Esophagus muscularis mucosa (tissue), 4 donors: ENCODE data around the gene FOXF1. TPM values are rescaled to one million over a fixed set of nuclear protein-coding genes. Genes with fewer than 3 reads are reported as not detected.

ENCODE experiments used
- DNase-seq: peaks from one replicate; pipeline ENCODE4 v3.0.0-alpha.2; 2017; ENCODE audit errors: extremely low spot score
- H3K27ac ChIP-seq, 4 donors: fragments of 200-600 bp; sonication (generic); replicated peaks in 1 of 4; 1 replicate in 3 of 4; 2 replicates in 1 of 4; pipeline ENCODE4 v1.5.1; 2016 to 2019; ENCODE audit warnings: mild to moderate bottlenecking in 1 of 4
- H3K27me3 ChIP-seq, 4 donors: fragments of 200-600 bp; sonication (generic); one replicate each; pipeline versions ENCODE4 v1.5.1 to v1.6.0; 2016 to 2019
- H3K36me3 ChIP-seq, 4 donors: fragments of 200-600 bp; sonication (generic); one replicate each; pipeline ENCODE4 v1.5.1; 2016 to 2019
- H3K4me1 ChIP-seq, 4 donors: fragments of 200-600 bp; sonication (generic); one replicate each; pipeline ENCODE4 v1.5.1; 2016 to 2019
- H3K4me3 ChIP-seq, 4 donors: fragments of 200-600 bp; sonication (generic); 1 replicate in 2 of 4; 2 replicates in 2 of 4; pipeline ENCODE4 v1.5.1; 2016 to 2019; ENCODE audit warnings: mild to moderate bottlenecking in 4 of 4, moderate library complexity in 1 of 4
- H3K9me3 ChIP-seq, 4 donors: fragments of 200-600 bp; sonication (generic); 1 replicate in 3 of 4; 2 replicates in 1 of 4; pipeline ENCODE4 v1.5.1; 2016 to 2019
- EP300 ChIP-seq: sonication (generic); formaldehyde crosslinking; IDR thresholded peaks from one replicate; pipeline ENCODE4 v1.6.1; 2017; ENCODE audit warnings: antibody characterized with exemption
- POLR2A ChIP-seq: fragments of 450-650 bp; IDR thresholded peaks from one replicate; pipeline ENCODE4 v1.6.1; 2017; ENCODE audit warnings: antibody characterized with exemption, moderate library complexity, mild to moderate bottlenecking, low read depth
- POLR2AphosphoS5 ChIP-seq, 2 donors: sonication (generic); formaldehyde crosslinking; IDR thresholded peaks; one replicate each; pipeline ENCODE4 v1.6.1; 2017; ENCODE audit warnings: antibody characterized with exemption in 2 of 2
- WGBS: methylation state at CpG from one replicate; pipeline ENCODE4 v1.1.5; 2018; 5-methylcytosine and 5-hydroxymethylcytosine counted together
- intact Hi-C: fragments of 100-400 bp; cut with DNase I; formaldehyde crosslinking; loops from one replicate; pipeline ENCODE4 v1.15.1; 2023
- total RNA-seq, 4 donors: library from RNA; depleted of rRNA; stranded (reverse); fragments of >200 nt; gene quantifications; one replicate each; pipeline versions ENCODE4 v1.1.0 to v1.2.1, GENCODE V29; 2016
- TF ChIP-seq, protein P1 (sequence below), 3 experiments: fragments of 200-600 bp in 2 of 3; fragments of 450-650 bp in 1 of 3; sonication (generic) in 2 of 3; IDR thresholded peaks; one replicate each; pipeline ENCODE4 v1.5.1; 2017 to 2019; ENCODE audit warnings: antibody characterized with exemption in 3 of 3, mild to moderate bottlenecking in 2 of 3, moderate library complexity in 1 of 3

The FOXF1 gene
- total RNA-seq, 4 donors from 2014 or later, result 40.7 to 94.5 (median 69.3) TPM

DNA sequence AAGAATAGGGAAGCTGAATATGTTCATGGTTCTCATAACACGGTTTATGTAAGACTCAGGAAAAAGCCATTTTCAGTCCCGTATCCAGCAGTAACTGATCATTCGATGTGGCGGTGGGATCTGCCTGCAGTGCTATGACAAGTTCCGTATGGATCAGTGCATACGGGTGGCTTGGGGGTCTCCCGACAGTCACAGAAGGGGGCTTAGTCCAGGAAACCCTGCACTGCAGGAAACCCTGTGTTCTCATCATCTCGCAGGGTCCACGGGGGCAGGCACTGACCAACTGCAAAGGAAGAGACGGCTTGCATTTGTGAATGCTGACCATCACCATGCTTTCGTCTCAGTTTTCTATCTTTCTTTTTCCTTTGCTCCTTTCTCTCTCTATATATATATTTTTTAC lies 37.0 kb downstream of the FOXF1 start:
- WGBS, result 91% methylated on average over 11 of the region's 11 CpGs
- Histone ChIP-seq H3K27me3 (no peaks in the 10 kb centered on the region), H3K4me3 (no peak overlapping the region), H3K4me1 (no peaks in the 10 kb centered on the region), H3K27ac (no peak overlapping the region), H3K36me3 (peaks cover 23 to 96% (median 60%) of the 10 kb centered on the region in 4 donors), H3K9me3 (no peaks in the 10 kb centered on the region)
- intact Hi-C loops, result no loop called here
- TF ChIP-seq, protein P1, sequence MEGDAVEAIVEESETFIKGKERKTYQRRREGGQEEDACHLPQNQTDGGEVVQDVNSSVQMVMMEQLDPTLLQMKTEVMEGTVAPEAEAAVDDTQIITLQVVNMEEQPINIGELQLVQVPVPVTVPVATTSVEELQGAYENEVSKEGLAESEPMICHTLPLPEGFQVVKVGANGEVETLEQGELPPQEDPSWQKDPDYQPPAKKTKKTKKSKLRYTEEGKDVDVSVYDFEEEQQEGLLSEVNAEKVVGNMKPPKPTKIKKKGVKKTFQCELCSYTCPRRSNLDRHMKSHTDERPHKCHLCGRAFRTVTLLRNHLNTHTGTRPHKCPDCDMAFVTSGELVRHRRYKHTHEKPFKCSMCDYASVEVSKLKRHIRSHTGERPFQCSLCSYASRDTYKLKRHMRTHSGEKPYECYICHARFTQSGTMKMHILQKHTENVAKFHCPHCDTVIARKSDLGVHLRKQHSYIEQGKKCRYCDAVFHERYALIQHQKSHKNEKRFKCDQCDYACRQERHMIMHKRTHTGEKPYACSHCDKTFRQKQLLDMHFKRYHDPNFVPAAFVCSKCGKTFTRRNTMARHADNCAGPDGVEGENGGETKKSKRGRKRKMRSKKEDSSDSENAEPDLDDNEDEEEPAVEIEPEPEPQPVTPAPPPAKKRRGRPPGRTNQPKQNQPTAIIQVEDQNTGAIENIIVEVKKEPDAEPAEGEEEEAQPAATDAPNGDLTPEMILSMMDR (IDR thresholded peaks at IDR 0.05), result no peak
- no peak for TF ChIP-seq EP300
- no peak for TF ChIP-seq POLR2AphosphoS5 (IDR thresholded peaks at IDR 0.05)
- no peak for TF ChIP-seq POLR2A
- DNase-seq, result no peak

DNA sequence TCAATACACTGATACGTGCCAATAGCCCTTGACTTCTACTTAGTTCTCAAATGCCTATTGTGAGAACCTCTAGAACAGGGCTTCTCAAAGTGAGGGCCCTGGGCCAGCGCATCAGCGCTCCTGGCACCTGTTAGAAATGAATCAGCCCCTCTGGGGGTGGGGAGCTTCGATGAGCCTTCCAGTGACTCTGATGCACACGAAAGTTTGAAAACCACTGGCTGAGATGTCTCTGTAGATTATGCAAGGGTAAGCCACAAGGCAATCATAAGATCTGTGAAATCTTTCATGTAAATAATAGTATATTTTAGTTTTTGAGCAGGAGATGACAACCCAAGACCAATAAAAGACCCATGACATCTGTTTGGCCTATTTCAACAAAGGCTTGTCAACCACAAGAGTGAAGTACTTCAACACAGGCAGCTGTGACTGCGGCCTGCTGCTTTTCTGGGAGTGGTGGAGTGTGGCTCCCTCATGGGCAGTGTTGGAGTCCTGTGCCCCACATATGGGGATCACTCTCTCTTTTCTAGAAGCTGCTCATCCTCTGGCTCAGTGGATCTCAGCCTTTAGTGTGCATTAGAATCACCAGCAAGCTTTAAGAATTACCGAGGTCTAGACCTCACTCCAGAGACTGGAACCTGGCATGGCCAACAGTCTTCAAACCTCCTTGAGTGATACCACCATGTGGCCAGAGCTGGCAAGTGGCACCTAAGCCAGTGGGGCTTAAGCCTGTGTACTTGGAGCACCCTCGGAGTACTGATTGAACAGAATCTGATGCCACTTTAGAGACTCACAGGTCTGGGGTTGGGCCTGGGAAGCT lies 39.0 kb downstream of the FOXF1 start:
- intact Hi-C loops, result no loop called here
- Histone ChIP-seq H3K27me3 (no peaks in the 10 kb centered on the region), H3K4me3 (no peak overlapping the region), H3K4me1 (peaks cover 2 to 19% (median 13%) of the 10 kb centered on the region in 4 donors), H3K27ac (no peak overlapping the region), H3K36me3 (peaks cover 23 to 78% (median 45%) of the 10 kb centered on the region in 4 donors), H3K9me3 (no peaks in the 10 kb centered on the region)
- TF ChIP-seq EP300, result no peak
- no peak for TF ChIP-seq POLR2AphosphoS5 (IDR thresholded peaks at IDR 0.05)
- TF ChIP-seq, protein P1 (IDR thresholded peaks at IDR 0.05), result no peak
- TF ChIP-seq POLR2A, result no peak
- DNase-seq, result no peak
- WGBS, result 77% methylated on average over 6 of the region's 8 CpGs

DNA sequence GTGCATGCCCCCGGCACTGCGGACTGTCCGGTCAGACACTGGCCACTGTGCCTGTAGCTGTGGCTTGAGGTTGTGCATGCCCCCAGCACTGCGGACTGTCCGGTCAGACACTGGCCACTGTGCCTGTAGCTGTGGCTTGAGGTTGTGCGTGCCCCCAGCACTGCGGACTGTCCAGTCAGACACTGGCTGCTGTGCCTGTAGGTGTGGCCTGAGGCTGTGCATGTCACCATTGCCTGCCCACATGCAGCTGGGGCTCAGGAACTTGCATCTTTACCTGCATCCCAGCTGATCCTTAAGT lies 39.5 kb downstream of the FOXF1 start:
- DNase-seq, result no peak
- H3K4me1 ChIP-seq, result peaks cover 3 to 23% (median 18%) of the 10 kb centered on the region in 4 donors
- H3K27ac ChIP-seq, result no peak overlapping the region
- H3K36me3 ChIP-seq, result peaks cover 23 to 74% (median 40%) of the 10 kb centered on the region in 4 donors
- no peak for TF ChIP-seq POLR2AphosphoS5 (IDR thresholded peaks at IDR 0.05)
- TF ChIP-seq EP300, result no peak
- TF ChIP-seq, protein P1 (IDR thresholded peaks at IDR 0.05), result no peak
- TF ChIP-seq POLR2A, result no peak
- 100% methylated on average over 6 of the region's 7 CpGs for WGBS
- no peak overlapping the region for H3K4me3 ChIP-seq
- intact Hi-C loops, result no loop called here
- H3K9me3 ChIP-seq, result no peaks in the 10 kb centered on the region
- no peaks in the 10 kb centered on the region for H3K27me3 ChIP-seq

DNA sequence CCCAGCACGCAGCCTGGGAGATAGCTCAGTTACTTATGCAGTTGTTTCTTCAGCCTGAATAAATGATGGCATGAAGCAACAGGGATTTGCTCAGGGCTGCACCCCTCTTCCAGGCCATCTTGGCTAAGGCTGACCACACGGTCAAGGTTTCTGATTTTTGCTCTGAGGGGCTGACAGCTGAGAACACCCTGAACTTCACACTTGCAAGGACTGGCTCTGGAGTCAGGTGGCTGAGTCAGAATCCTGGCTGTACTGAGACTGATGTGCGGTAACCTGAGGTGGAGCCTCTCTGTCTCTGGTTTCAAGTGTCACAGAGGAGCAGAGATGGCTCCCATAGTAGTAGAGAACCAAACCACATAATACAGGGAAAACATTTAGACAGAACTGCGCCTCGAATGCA lies 40.0 kb downstream of the FOXF1 start:
- Histone ChIP-seq H3K4me3 (no peak overlapping the region), H3K36me3 (peaks cover 23 to 69% (median 35%) of the 10 kb centered on the region in 4 donors), H3K9me3 (no peaks in the 10 kb centered on the region), H3K27me3 (no peaks in the 10 kb centered on the region), H3K27ac (no peak overlapping the region), H3K4me1 (peaks cover 3 to 24% (median 19%) of the 10 kb centered on the region in 4 donors)
- no peak for DNase-seq
- intact Hi-C loops, result no loop called here
- no peak for TF ChIP-seq POLR2AphosphoS5 (IDR thresholded peaks at IDR 0.05)
- no peak for TF ChIP-seq EP300
- no peak for TF ChIP-seq POLR2A
- TF ChIP-seq, protein P1 (IDR thresholded peaks at IDR 0.05), result no peak
- WGBS, result 86% methylated on average over 5 of the region's 5 CpGs
